GM10266 (cell line): ENCODE measurements around the gene FOSL2.

Experiments
- DNase-seq: peaks from one replicate; pipeline ENCODE4 v3.0.0; 2012; ENCODE audit errors: extremely low spot score
- TF ChIP-seq, protein P1 (sequence below): IDR thresholded peaks from 2 replicates; pipeline ENCODE4 v1.5.1; 2012; ENCODE audit warnings: mild to moderate bottlenecking, low read depth; ENCODE audit not compliant: control insufficient read depth, insufficient read depth; ENCODE audit errors: missing control alignments

The FOSL2 gene

DNA sequence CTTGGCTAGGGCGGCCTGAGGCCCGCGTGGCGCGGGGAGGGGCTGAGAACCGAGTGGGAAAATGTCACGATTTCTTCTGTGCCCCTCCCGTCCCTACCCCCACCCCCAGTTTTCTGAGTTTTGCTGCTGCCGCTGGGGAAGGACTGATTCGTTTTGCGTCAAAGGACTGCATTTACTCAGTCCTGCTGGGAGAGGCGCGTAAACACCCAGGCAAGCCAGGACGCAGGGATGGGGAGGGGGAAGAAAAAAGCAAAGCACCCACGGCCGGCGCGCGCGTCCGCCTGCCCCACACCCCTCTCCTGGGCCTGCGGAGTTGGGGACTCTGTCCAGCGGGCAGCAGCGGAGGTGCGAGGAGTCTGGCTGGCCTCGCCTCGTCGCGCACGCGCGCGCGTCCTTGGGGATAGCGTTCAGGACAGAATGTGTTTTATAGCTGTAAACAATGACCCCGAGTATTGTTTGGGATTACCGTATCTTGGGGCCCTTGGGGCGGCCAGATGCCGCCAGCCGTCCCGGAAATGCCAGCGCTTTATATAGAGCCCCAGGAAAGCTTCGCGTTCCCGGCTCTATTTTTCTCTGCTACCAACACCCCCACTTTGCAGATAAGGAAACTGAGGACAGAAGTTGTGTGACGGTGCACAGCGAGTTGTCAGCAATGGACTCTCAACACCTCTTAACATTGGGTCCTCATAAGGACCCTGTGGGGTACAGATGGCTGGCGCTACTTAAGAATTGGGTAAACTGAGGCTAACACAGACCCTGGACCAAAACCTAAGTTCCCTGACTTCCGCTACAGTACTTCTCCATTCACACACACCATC, 1.7 kb upstream of the FOSL2 start:
- TF ChIP-seq, protein P1, sequence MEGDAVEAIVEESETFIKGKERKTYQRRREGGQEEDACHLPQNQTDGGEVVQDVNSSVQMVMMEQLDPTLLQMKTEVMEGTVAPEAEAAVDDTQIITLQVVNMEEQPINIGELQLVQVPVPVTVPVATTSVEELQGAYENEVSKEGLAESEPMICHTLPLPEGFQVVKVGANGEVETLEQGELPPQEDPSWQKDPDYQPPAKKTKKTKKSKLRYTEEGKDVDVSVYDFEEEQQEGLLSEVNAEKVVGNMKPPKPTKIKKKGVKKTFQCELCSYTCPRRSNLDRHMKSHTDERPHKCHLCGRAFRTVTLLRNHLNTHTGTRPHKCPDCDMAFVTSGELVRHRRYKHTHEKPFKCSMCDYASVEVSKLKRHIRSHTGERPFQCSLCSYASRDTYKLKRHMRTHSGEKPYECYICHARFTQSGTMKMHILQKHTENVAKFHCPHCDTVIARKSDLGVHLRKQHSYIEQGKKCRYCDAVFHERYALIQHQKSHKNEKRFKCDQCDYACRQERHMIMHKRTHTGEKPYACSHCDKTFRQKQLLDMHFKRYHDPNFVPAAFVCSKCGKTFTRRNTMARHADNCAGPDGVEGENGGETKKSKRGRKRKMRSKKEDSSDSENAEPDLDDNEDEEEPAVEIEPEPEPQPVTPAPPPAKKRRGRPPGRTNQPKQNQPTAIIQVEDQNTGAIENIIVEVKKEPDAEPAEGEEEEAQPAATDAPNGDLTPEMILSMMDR = no peak
- peak; percentile 53 for DNase-seq

DNA sequence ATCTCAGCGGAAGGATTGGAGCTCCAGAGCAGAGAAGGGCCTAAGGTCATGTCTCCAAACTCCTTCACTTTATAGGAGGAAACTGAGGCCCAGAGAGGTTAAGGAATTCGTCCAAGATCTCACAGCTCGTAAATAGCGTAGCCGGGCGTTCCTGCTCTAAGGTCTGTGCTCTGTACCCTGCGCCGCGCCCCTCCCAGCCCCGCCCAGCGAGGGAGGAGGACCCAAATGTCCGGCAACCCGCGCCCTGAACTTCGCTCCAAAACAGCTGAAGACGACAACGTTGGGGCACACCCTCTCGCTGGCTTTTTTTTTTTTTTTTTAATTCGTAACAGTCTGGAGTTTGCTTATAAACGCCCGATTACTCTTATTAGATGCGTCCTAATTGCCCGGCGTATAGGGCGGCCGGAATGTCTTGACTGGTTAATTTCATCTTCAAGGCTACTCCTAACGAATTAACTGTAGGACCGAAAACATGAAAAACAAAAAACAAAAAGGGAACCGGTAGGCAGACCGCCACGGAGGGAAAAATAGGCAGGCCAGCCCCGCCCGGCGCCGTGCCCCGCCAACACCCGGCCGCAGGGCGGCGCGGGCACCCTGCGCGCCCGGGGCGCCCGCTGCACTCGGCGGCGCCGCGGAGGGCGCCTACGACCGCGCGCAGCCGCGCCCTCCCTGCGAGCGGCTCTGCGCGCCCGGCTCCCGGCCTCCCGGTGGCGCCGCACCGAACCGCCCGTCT, 928 bp upstream of the FOSL2 start:
- TF ChIP-seq, protein P1 = peak; percentile 6
- peak; percentile 73 for DNase-seq

DNA sequence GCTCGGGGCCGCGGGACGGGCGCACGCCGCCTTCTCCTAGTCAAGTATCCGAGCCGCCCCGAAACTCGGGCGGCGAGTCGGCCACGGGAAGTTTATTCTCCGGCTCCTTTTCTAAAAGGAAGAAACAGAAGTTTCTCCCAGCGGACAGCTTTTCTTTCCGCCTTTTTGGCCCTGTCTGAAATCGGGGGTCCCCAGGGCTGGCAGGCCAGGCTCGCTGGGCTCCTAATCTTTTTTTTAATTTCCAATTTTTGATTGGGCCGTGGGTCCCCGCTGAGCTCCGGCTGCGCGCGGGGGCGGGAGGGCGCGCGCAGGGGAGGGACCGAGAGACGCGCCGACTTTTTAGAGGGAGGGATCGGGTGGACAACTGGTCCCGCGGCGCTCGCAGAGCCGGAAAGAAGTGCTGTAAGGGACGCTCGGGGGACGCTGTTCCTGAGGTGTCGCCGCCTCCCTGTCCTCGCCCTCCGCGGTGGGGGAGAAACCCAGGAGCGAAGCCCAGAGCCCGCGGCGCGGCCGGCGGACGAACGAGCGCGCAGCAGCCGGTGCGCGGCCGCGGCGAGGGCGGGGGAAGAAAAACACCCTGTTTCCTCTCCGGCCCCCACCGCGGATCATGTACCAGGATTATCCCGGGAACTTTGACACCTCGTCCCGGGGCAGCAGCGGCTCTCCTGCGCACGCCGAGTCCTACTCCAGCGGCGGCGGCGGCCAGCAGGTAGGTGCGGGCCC, 617 bp downstream of the FOSL2 start:
- TF ChIP-seq, protein P1 = no peak
- peak; percentile 68 for DNase-seq

DNA sequence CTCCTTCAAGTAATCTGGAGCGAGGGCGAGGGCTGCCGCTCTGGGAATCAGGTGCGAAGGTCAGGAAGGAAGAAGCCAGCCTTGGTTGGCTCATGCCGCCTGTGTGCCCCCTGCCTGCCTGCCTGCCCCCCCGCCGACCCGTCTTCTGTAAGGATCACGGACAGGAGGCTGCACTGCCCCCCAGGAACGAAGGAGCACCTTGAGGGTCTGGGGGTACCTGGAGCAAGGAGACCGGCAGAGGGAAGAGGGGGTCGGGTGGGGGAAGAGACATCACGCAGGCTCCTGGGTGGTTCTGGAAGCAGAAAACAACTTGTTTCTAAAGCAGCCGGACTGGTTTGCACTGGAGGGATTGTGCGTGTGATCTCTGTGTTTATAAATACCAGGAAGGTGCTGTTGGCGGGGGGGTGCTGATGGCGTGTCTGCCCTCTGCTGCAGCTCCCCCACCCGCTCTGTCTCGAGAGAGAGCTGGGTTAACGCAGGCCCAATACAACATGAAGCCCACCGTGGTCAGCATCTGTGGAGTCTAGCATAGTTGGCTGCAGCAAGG, 1.7 kb downstream of the FOSL2 start:
- no peak for DNase-seq
- TF ChIP-seq, protein P1 = no peak

DNA sequence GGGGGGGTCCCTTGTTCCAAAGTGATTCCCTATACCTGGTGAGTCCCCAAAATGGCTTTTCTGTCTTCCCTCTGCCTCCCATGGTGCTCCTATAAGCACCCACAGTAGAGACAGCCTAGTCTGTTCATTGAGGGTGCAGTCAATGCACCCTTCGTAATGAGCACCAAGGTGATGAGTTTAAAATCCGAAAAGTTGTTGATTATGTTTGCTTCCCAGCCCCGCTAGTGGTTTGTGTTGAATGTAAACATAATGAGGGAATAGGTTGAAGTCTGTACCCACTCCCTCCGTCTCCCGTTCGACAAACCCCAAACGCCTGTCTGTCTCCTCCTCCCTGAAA, 2.3 kb downstream of the FOSL2 start:
- no peak for DNase-seq
- TF ChIP-seq, protein P1 = no peak

DNA sequence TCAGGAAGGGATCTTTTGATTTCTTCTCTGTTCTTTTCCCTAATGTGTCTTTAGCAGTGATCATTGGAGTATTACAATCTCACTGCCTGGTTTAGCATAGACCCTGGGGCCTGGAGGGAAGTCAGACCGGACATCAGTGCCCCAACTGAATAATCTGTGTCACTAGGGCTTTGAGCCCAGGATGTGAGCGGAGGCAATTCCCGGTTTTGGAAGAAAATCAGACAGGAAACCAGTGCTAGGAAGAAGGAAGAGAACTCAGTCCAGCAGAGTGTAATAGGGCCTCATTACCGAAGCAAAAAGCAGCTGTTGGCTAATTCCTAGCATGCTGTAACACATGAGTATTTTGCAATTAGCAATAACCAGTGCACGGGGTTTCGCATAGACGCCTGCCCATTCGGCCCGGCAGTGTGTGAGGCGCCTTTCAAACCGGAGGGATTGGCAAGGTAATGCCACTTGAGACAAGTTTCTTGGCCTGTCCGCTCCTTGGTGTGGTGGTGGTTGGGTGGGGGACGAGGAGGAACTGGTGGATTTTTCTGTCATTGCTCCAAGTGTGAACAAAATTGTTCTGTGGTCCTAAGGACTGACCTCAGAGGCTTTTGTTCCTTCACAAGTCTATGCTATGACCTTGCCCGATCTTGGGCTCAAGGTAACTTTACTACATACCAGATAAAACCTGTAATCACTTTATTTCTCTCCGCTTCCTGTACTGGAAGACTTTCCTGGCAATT, 2.8 kb downstream of the FOSL2 start:
- TF ChIP-seq, protein P1 = no peak
- no peak for DNase-seq
